NCI-H1092 treated with DMSO at 0.1 percent for 48 hours (cell line): ENCODE results near the gene ZNFX1.
"Not testable (repeated sequence)": the region's sequence is repeated elsewhere in the genome, so short reads cannot be mapped to it uniquely, and the experiment has no call there.

Source experiments
- DNase-seq: peaks from one replicate; lab custom pipeline; 2025; lab: John Stamatoyannopoulos, UW

Gene ZNFX1

GRCh38 chr20:49248301-49248700 lies 29.6 kb downstream of the ZNFX1 start:
- DNase-seq, result no peak

- DNase-seq, result no peak
Measured at GRCh38 chr20:49247792-49248191, 30.1 kb downstream of the ZNFX1 start.

- no peak for DNase-seq
Measured at GRCh38 chr20:49247169-49247723, 30.6 kb downstream of the ZNFX1 start.

GRCh38 chr20:49245921-49246740 lies 31.7 kb downstream of the ZNFX1 start:
- DNase-seq, result peak; percentile 11

GRCh38 chr20:49237531-49237930 lies 40.3 kb downstream of the ZNFX1 start:
- DNase-seq, result no peak

- no peak for DNase-seq
Measured at GRCh38 chr20:49236301-49236700, 41.6 kb downstream of the ZNFX1 start.

GRCh38 chr20:49234831-49235230 lies 43.0 kb downstream of the ZNFX1 start:
- DNase-seq, result no peak

GRCh38 chr20:49233226-49233625 lies 44.6 kb downstream of the ZNFX1 start:
- no peak for DNase-seq

GRCh38 chr20:49231471-49231870 lies 46.4 kb downstream of the ZNFX1 start:
- no peak for DNase-seq

GRCh38 chr20:49230561-49231133 lies 47.2 kb downstream of the ZNFX1 start:
- DNase-seq, result no peak

- peak; percentile 14 for DNase-seq
Measured at GRCh38 chr20:49230021-49230420, 47.8 kb downstream of the ZNFX1 start.

- no peak for DNase-seq
Measured at GRCh38 chr20:49229381-49229780, 48.5 kb downstream of the ZNFX1 start.

GRCh38 chr20:49228676-49229075 lies 49.2 kb downstream of the ZNFX1 start:
- DNase-seq, result peak; percentile 38

GRCh38 chr20:49225896-49226295 lies 52.0 kb downstream of the ZNFX1 start:
- DNase-seq, result no peak

- DNase-seq, result no peak
Measured at GRCh38 chr20:49219924-49220831, 57.7 kb downstream of the ZNFX1 start.

- DNase-seq, result peak; percentile 98
Measured at GRCh38 chr20:49219091-49219923, 58.5 kb downstream of the ZNFX1 start, which contains the start of gene DDX27. DDX27 (plus strand) TSS chr20:49219416; CDS start chr20:49219449, 33 bp downstream.

- not testable (repeated sequence) for DNase-seq
Measured at GRCh38 chr20:49218739-49219090, 59.1 kb downstream of the ZNFX1 start.

GRCh38 chr20:49216991-49217578 lies 60.8 kb downstream of the ZNFX1 start:
- DNase-seq, result peak; percentile 79

- DNase-seq, result no peak
Measured at GRCh38 chr20:49215232-49215631, 62.6 kb downstream of the ZNFX1 start.

GRCh38 chr20:49214571-49214970 lies 63.3 kb downstream of the ZNFX1 start:
- DNase-seq, result no peak

GRCh38 chr20:49210757-49211110 lies 67.1 kb downstream of the ZNFX1 start:
- DNase-seq, result no peak
